K562 (cell line): ENCODE results near the gene NTPCR. TPM values are rescaled to one million over a fixed set of nuclear protein-coding genes. Genes with fewer than 3 reads are reported as not detected.

ENCODE experiments used
- ATAC-seq: fragments of 200-7000 bp; cut with Tn5 transposase; 3 replicates; pipeline ENCODE4 v1.9.1; 2020; ENCODE audit warnings: moderate library complexity
- BruUV-seq: library from RNA; stranded (reverse); fragments of 400-500 nt; replicated peaks from 2 replicates; lab custom pipeline; 2021; lab: Mats Ljungman, UMichigan
- CTCF ChIA-PET: fragments of 300-600 bp; formaldehyde crosslinking; extraction: SDS; loops from one replicate; lab custom pipeline; 2021; ENCODE audit warnings: low intra/inter-chr PET ratio; lab: Yijun Ruan, JAX
- POLR2A ChIA-PET: fragments of 300-600, 350-650 bp; sonication (Branson Sonifier 250); formaldehyde crosslinking; extraction: SDS; loops from one replicate; lab custom pipeline; 2021; ENCODE audit warnings: antibody characterized with exemption, inconsistent platforms; lab: Yijun Ruan, JAX
- DNase-seq, 4 experiments: peaks; one replicate each; pipeline versions ENCODE4 v3.0.0 to v3.0.0-alpha.2; 2011 to 2018; ENCODE audit warnings: low spot score in 3 of 4, mixed read lengths in 3 of 4; ENCODE audit errors: extremely low read depth in 1 of 4
- FAIRE-seq: peaks from 2 replicates; lab custom pipeline; 2011; peaks lifted over from hg19 to GRCh38; lab: Jason Lieb, UNC
- H2AFZ ChIP-seq: 2 replicates; pipeline ENCODE4 v1.6.0; 2011; ENCODE audit warnings: low read depth, low read length, control low read depth, inconsistent platforms
- H3K27ac ChIP-seq: fragments of 200-600 bp; 3 replicates; pipeline ENCODE4 v1.8.0; 2011; ENCODE audit warnings: low read depth, mild to moderate bottlenecking, control low read depth, inconsistent platforms, low read length, moderate library complexity, mixed read lengths; ENCODE audit errors: extremely low read depth
- H3K27me3 ChIP-seq, 2 experiments: fragments of 300-600 bp in 1 of 2; 2 replicates in 1 of 2; 3 replicates in 1 of 2; pipeline versions ENCODE4 v1.6.0 to v1.8.0; 2011; ENCODE audit warnings: inconsistent platforms in 2 of 2, low read length in 2 of 2, mild to moderate bottlenecking in 1 of 2, mixed read lengths in 1 of 2, moderate library complexity in 1 of 2; ENCODE audit not compliant: control insufficient read depth in 2 of 2, insufficient read depth in 2 of 2
- H3K36me3 ChIP-seq: fragments of 300-600 bp; 3 replicates; pipeline ENCODE4 v1.8.0; 2011; ENCODE audit warnings: mild to moderate bottlenecking, low read length, inconsistent platforms; ENCODE audit not compliant: control insufficient read depth, insufficient read depth
- H3K4me1 ChIP-seq, 2 experiments: fragments of 200-600 bp in 1 of 2; replicated peaks in 1 of 2; 2 replicates in 1 of 2; 3 replicates in 1 of 2; pipeline versions ENCODE4 v1.5.1 to v1.8.0; 2011; ENCODE audit warnings: inconsistent platforms in 2 of 2, low read length in 2 of 2, mild to moderate bottlenecking in 1 of 2, mixed read lengths in 1 of 2, moderate library complexity in 1 of 2; ENCODE audit not compliant: control insufficient read depth in 2 of 2, insufficient read depth in 2 of 2
- H3K4me2 ChIP-seq: 2 replicates; pipeline ENCODE4 v1.6.1; 2011; ENCODE audit warnings: low read length, control low read depth, inconsistent platforms, mixed read lengths; ENCODE audit not compliant: insufficient read depth
- H3K4me3 ChIP-seq: fragments of 200-600 bp; sonication (generic), shearing (Covaris generic); 2 replicates; pipeline ENCODE4 v1.5.1; 2016; ENCODE audit warnings: control low read depth, inconsistent platforms
- H3K79me2 ChIP-seq: fragments of 200-600 bp; 3 replicates; pipeline ENCODE4 v1.8.0; 2011; ENCODE audit warnings: low read length, inconsistent platforms; ENCODE audit not compliant: control insufficient read depth, insufficient read depth
- H3K9ac ChIP-seq, 2 experiments: 2 replicates each; pipeline versions ENCODE4 v1.6.0 to v1.6.1; 2011; ENCODE audit warnings: low read depth in 2 of 2, low read length in 2 of 2, control low read depth in 1 of 2, inconsistent platforms in 1 of 2, mild to moderate bottlenecking in 1 of 2, mixed read lengths in 1 of 2; ENCODE audit not compliant: insufficient read depth in 1 of 2
- H3K9me1 ChIP-seq: one replicate; pipeline ENCODE4 v1.6.0; 2011; ENCODE audit warnings: inconsistent platforms, mild to moderate bottlenecking, low read length, moderate library complexity; ENCODE audit not compliant: control insufficient read depth, insufficient read depth
- H3K9me3 ChIP-seq: replicated peaks from 2 replicates; pipeline ENCODE4 v1.5.1; 2011; ENCODE audit warnings: low read depth, low read length, inconsistent platforms; ENCODE audit not compliant: control insufficient read depth, insufficient read depth
- H4K20me1 ChIP-seq: replicated peaks from 2 replicates; pipeline ENCODE4 v1.6.1; 2011; ENCODE audit warnings: low read length, inconsistent platforms, mixed read lengths; ENCODE audit not compliant: control insufficient read depth, insufficient read depth
- ATF1 ChIP-seq, 2 experiments: fragments of 450-650 bp in 1 of 2; IDR thresholded peaks; 2 replicates each; pipeline ENCODE4 v1.6.1; 2016; ENCODE audit warnings: missing compliant biosample characterization in 1 of 2, missing genetic modification characterization in 1 of 2
- CREB3 ChIP-seq: fragments of 450-650 bp; conservative IDR thresholded peaks from 2 replicates; pipeline ENCODE4 v1.6.1; 2016; ENCODE audit warnings: missing genetic modification characterization, low read depth, mild to moderate bottlenecking, missing compliant biosample characterization, moderate library complexity
- E2F4 ChIP-seq: sonication (generic); formaldehyde crosslinking; IDR thresholded peaks from 2 replicates; pipeline ENCODE4 v1.8.0; 2022; ENCODE audit warnings: mild to moderate bottlenecking, low read depth, missing genetic modification reagents
- E2F8 ChIP-seq: fragments of 450-650 bp; IDR thresholded peaks from 2 replicates; pipeline ENCODE4 v1.7.1; 2018; ENCODE audit warnings: mild to moderate bottlenecking, low read depth; ENCODE audit not compliant: partially characterized antibody
- GATA2 ChIP-seq: sonication (generic); formaldehyde crosslinking; IDR thresholded peaks from 2 replicates; pipeline ENCODE4 v1.4.0; 2020; ENCODE audit warnings: mild to moderate bottlenecking, missing genetic modification reagents
- HDAC2 ChIP-seq: fragments of 450-650 bp; IDR thresholded peaks from 2 replicates; pipeline ENCODE4 v1.6.1; 2016; ENCODE audit warnings: mild to moderate bottlenecking
- MAX ChIP-seq: sonication (generic); formaldehyde crosslinking; IDR thresholded peaks from 2 replicates; pipeline ENCODE4 v1.9.0; 2022; ENCODE audit warnings: mild to moderate bottlenecking, missing genetic modification reagents
- SAP30 ChIP-seq: fragments of 200-600 bp; sonication (generic); IDR thresholded peaks from 2 replicates; pipeline ENCODE4 v1.6.1; 2012; ENCODE audit warnings: borderline replicate concordance, low read depth, mild to moderate bottlenecking, moderate library complexity, low read length, control low read depth, inconsistent platforms; ENCODE audit not compliant: insufficient read depth, poor library complexity, severe bottlenecking
- SFPQ ChIP-seq: fragments of 200-400 bp; formaldehyde crosslinking; IDR thresholded peaks from 2 replicates; pipeline ENCODE4 v1.6.1; 2017; ENCODE audit warnings: mild to moderate bottlenecking, low read depth, low read length, moderate library complexity
- SMARCB1 ChIP-seq: IDR thresholded peaks from 2 replicates; pipeline ENCODE4 v1.6.1; 2011; ENCODE audit warnings: improper control_type of control experiment, low read depth; ENCODE audit not compliant: insufficient read length
- WGBS: fragments of 100-300 bp; shearing (Covaris generic); methylation state at CpG from one replicate; pipeline ENCODE4 v1.1.6; 2016; ENCODE audit warnings: low coverage, mixed read lengths; ENCODE audit not compliant: insufficient coverage; ENCODE audit errors: missing lambda C conversion rate; 5-methylcytosine and 5-hydroxymethylcytosine counted together
- in situ Hi-C: fragments of 300-500 bp; cut with MboI; formaldehyde crosslinking; loops from 4 replicates; pipeline ENCODE4 v1.15.0; 2018; ENCODE audit warnings: inconsistent platforms, mixed read lengths
- intact Hi-C: fragments of 100-400 bp; cut with micrococcal nuclease; formaldehyde crosslinking; loops from 2 replicates; pipeline ENCODE4 v1.14.2; 2022
- polyA plus RNA-seq, 8 experiments: library from polyadenylated mRNA; depleted of rRNA in 4 of 8; stranded (reverse) in 5 of 8; unstranded in 3 of 8; fragments of >200 nt; fragmentation: Nextera tagmentation in 2 of 8; fragmentation: Illumina TruSeq in 1 of 8; extraction: Ambion mirVana in 2 of 8; extraction: Trizol in 1 of 8; gene quantifications; 2 replicates each; pipeline versions ENCODE4 v1.2.1 to v1.2.3, GENCODE V29; 2011 to 2014; ENCODE audit warnings: inconsistent platforms in 1 of 8, missing spikeins in 1 of 8
- total RNA-seq, 7 experiments: library from RNA; depleted of rRNA in 6 of 7; stranded (reverse); fragments of >200 nt in 6 of 7; fragmentation: Illumina TruSeq in 2 of 7; extraction: Trizol in 2 of 7; gene quantifications; 2 replicates each; pipeline versions ENCODE4 v1.2.1 to v1.2.3, GENCODE V29; 2011 to 2021; ENCODE audit warnings: low replicate concordance in 1 of 7

The NTPCR gene
- total and polyA plus RNA-seq, 9 of the 15 experiments (the other 6 are each of a cell fraction or from before 2014, with no cell fraction given) = 19.3 to 105 (median 48.8) TPM

- no peak overlapping the region for H3K27ac ChIP-seq
- H3K9me3 ChIP-seq = no peaks in the 10 kb centered on the region
- peaks cover 31 to 51% of the 10 kb centered on the region in 2 experiments; a peak in 4 of 5 replicates for H3K27me3 ChIP-seq
- H3K36me3 ChIP-seq = no peaks in the 10 kb centered on the region
- no peak for DNase-seq
- ATAC-seq = no peak
- CTCF ChIA-PET = no interaction called here
- no peak overlapping the region for H3K4me2 ChIP-seq
- H3K4me1 ChIP-seq = peaks cover 0 to 13% of the 10 kb centered on the region in 2 experiments; a peak in 2 of 5 replicates
- intact Hi-C loops (no loop called here), in situ Hi-C loops (no loop called here)
- H3K4me3 ChIP-seq = no peak overlapping the region
- H3K9ac ChIP-seq = no peak overlapping the region
- BruUV-seq = no TSS peak
- H4K20me1 ChIP-seq = no peaks in the 10 kb centered on the region
- H3K79me2 ChIP-seq = no peaks in the 10 kb centered on the region
- WGBS = 30% methylated on average over 14 of the region's 14 CpGs
- POLR2A ChIA-PET = no interaction called here
- H3K9me1 ChIP-seq = no peaks in the 10 kb centered on the region
- no peak overlapping the region for H2AFZ ChIP-seq
- peak; percentile 6 for FAIRE-seq
- TF ChIP-seq GATA2 = no peak
- no peak for TF ChIP-seq E2F4
- TF ChIP-seq CREB3 (tag) = no peak
- no peak for TF ChIP-seq E2F8
- no peak for TF ChIP-seq SAP30
- TF ChIP-seq SFPQ = no peak
- no peak for TF ChIP-seq HDAC2
- TF ChIP-seq SMARCB1 = no peak
- TF ChIP-seq ATF1 (CRISPR knock-in tag; IDR thresholded peaks at IDR 0.05) = no peak
- TF ChIP-seq ATF1 (tag; IDR thresholded peaks at IDR 0.05) = no peak
- TF ChIP-seq MAX = no peak
Measured at GRCh38 chr1:232983375-232983774, 33.0 kb downstream of the NTPCR start.
